DMS114 treated with DMSO at 0.1 percent for 48 hours (cell line): Measurements from ENCODE around the gene POP4.
A peak's percentile ranks its signal among the peaks of the same experiment; 100 is the strongest.

Experiments used
- DNase-seq: peaks from one replicate; lab custom pipeline; 2025; ENCODE audit not compliant: unreplicated experiment; lab: John Stamatoyannopoulos, UW

POP4 gene

DNA sequence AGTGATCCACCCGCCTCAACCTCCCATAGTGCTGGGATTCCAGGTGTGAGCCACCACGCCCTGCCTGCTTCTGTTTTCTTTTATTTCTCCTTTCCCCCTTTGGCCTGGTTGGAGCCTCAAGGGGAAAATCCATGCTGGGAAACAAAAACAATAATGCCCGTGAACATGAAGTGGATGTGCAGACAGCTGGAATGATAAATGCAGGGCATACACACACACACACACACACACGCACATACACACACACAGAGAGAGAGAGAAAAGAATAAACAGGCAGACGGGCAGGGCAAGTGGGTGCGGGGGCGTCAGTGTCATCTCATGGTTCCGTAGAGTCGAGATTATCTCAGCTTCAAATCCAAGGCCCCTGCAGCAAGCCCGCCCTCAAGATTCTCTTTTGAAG, 54.8 kb downstream of the POP4 start:
- DNase-seq, result no peak

DNA sequence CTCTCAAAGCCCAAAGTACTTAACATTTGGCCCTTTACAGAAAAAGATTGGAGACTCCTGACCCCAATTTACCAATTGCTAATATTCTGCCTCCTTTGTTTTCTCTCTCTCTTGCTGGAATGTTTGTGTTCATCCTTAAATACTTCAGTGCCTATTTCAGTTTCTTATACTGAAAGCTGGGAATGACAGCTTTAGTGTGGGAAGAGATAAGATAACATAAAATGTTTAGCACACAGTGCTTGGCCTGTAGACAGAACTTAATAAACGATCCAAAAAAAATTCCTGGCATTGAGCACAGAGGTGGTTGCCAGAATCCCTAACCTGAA, 56.2 kb downstream of the POP4 start:
- no peak for DNase-seq

GRCh38 chr19:29662604-29663404, 56.7 kb downstream of the POP4 start:
- no peak for DNase-seq

DNA sequence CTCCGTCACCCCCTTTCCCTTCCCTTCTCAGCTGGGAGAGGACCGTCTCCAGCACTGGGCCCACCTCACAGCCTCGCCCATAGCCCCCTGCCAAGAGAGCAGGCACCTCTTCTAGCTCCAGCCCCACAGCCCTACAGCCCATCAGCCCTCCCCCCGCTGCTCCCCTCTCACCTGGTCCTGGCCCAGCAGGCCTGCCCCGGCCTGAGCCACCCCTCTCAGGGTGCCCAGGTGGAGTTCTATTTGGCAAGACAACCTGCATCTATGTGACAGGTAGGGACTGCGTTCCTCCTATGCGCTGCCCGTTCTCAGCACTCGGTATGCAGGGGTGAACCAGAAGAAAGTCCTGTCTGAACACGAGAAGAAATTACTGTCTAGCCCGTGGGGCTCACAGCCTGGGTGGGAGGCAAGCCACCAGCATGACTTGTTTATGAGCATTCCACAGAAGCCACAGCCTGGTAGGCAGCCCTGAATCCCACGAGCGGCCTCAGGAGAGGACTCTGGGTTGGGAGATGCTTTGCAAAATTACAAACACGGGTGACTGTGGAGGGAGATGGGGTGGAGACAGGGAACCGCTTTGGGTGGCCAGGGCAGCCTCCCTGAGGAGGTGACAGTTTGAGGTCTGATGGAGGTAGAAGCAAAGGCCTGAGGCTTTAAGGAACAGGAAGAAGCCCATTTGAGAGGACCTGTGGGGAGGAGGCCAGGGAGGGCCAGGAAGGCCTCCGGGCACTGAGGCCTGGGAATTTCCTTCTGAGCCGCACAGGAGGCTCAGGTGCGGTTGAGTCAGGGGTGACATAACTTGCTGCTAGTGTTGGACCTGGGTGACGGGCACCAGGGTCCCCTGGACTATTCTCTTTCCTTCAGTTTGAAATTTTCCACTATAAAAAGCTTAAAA, 58.0 kb downstream of the POP4 start:
- no peak for DNase-seq

GRCh38 chr19:29664753-29665214, 58.7 kb downstream of the POP4 start:
- DNase-seq, result no peak

- DNase-seq, result peak; percentile 45
Measured at GRCh38 chr19:29665215-29665825, 59.2 kb downstream of the POP4 start, which contains the start of gene PLEKHF1. Gene PLEKHF1 (plus strand): TSS chr19:29665461. CDS start chr19:29673840, 8,379 bp downstream.

DNA sequence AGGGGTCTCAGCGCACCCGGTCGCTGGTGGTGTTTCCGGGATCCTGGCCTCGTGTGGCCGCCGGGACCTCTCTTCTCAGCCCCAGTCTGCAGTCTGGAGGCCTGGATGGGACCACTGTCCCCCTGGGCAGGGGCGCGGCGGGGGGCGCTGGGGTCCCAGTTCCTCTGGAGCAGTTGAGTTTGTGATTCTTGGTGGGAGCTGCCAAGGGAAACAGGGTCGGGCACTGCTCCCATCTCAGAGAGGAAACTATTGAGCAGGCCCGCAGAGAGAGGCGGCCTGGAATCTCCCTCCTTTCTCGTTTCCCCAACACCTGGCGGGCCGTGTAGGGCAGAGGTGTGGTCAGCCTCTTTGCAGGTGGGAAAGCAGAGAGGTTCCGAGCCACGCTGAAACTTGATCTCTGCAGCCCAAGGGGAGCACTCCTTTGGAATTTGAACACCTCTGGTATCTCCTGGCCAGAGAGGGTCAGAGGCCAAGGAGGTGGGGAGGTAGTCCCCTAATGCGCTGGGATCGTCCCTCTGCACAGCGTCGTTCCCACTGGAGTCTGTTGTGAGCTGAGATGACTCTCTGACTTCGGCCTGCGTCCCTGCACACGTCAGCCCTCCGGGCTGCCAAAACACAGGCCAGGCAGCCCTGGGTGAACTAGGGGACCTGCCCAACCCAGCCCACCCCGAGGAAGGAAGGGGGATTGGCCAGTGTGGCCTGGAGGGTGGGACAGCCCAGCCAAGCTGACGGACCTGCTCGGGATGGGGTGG, 59.9 kb downstream of the POP4 start:
- no peak for DNase-seq
